ENCODE data around the gene RAC3.
"Not testable (repeated sequence)": the region's sequence is repeated elsewhere in the genome, so short reads cannot be mapped to it uniquely, and the experiment has no call there.

RAC3 gene

GRCh38 chr17:82025401-82026107 lies 5.9 kb upstream of the RAC3 start:
- no peak for DNase-seq

- no peak for DNase-seq
Measured at GRCh38 chr17:82028246-82028645, 3.2 kb upstream of the RAC3 start.

GRCh38 chr17:82028966-82029365 lies 2.5 kb upstream of the RAC3 start:
- DNase-seq = no peak

DNA sequence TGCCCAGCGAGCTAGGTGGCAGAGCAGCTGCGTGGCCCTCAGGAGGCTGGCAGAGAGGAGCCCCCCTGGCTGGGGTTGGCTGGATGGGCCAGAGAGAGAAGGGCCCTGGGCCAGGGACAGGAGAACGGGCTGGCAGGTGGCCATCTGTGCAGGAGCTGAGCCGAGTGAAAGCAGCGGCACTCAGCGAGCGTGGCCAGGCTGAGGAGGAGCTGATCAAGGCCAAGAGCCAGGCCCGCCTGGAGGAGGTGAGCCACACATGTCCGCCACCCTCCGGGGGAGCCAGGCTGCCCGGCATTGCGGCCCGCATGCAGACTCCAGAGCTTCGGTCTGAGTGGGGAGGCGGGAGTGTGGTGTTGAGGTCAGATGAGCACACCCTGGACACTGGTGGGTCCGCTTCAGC lies 2.1 kb upstream of the RAC3 start:
- no peak for DNase-seq

DNA sequence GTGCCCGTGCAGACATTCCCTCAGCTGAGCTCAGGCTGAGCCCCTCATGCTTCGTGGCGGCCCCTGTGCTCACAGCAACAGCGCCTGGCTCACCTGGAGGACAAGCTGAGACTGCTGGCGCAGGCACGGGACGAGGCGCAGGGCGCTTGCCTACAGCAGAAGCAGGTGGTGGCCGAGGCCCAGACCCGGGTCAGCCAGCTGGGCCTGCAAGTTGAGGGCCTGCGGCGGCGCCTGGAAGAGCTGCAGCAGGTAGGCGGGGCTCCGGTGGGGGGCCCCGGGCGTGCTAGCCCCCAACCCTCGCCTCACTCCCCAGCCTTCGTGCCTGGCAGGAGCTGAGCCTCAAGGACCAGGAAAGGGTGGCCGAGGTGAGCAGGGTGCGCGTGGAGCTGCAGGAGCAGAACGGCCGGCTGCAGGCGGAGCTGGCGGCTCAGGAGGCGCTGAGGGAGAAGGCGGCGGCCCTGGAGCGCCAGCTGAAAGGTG lies 1.4 kb upstream of the RAC3 start:
- DNase-seq = peak; percentile 21

DNA sequence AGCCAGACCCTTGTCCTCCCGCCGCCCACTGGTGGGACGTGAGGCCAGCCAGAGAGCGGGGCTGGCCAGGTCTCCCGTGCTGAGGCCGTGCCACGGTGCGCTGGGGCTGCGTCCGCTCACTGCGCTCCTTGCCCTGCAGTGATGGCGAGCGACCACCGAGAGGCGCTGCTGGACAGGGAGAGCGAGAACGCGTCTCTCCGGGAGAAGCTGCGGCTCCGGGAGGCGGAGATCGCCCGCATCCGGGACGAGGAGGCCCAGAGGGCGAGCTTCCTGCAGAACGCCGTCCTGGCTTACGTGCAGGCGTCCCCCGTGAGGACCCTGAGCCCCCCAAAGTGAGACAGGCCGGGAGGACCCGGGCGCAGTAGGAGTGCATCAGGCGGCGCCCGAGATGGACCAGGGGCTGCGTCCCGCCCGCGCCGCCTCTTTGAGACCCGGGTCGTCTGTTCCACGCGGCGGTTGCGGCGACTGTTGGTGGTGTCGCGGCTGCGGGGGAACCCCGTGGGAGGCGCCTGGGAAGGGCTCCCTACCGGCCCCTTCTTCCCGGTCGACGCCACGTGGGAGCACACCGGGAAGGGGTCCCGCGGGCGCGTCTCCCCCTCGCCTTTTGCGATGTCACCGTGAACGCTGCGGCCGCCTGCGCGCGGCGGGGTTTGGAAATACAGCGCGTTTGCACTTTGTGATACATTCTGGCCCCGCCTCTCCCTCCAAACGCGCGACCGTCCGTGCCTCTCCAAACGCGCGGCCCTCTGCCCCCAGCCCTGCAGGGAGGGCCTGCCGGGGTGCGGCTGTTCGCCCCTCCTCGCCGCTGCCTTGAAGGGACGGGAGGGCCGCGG lies 792 bp upstream of the RAC3 start:
- peak; percentile 21 for DNase-seq

GRCh38 chr17:82031885-82032627 lies 578 bp downstream of the RAC3 start:
- no peak for DNase-seq

- DNase-seq = no peak
Measured at GRCh38 chr17:82033359-82034085, 2.0 kb downstream of the RAC3 start.

DNA sequence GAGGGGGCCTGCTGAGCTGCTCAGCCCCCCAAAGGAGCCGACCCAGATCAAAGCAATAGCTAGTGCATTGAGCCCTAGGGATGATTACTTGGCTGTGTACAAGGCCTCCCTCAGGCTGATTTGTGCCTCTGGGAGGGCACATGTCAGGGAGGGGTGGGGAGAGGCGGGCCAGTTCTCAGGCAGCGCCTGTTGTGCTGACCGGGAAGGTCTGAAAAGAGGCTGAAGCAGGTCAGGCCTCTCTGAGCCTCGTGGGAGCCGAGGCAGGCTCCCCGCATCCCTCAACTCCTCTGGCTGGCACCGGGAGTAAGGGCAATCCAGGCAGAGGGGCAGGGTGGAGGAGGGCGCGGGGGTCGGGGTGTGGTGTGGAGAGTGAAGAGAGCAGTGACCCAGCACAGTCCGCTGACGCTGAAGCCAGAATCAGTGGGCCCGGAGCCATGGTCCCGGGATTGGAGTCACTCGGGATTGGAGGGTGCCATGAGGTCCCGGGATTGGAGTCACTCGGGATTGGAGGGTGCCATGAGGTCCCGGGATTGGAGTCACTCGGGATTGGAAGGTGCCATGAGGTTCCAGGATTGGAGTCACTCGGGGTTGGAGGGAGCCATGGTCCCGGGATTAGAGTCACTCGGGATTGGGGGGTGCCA lies 3.0 kb downstream of the RAC3 start:
- DNase-seq = no peak

DNA sequence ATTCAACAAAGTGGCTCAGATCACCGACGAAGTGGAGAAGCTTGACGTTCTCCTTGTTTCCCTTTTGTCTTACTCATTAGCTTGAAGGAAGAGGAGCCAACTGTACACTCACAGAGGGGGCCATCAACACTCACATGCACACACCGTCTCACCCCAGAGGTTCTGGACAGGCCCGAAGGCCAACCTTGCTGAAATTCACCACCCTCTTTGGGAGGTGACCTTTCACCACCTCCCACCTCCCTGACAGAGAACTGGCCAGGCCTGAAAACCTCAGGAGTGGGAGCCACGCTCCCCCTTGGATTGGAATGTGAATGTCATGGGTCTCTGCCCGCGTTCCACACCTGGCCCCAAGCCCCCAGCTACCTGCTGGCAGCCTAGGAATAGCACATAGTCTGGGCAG lies 4.0 kb downstream of the RAC3 start:
- no peak for DNase-seq

DNA sequence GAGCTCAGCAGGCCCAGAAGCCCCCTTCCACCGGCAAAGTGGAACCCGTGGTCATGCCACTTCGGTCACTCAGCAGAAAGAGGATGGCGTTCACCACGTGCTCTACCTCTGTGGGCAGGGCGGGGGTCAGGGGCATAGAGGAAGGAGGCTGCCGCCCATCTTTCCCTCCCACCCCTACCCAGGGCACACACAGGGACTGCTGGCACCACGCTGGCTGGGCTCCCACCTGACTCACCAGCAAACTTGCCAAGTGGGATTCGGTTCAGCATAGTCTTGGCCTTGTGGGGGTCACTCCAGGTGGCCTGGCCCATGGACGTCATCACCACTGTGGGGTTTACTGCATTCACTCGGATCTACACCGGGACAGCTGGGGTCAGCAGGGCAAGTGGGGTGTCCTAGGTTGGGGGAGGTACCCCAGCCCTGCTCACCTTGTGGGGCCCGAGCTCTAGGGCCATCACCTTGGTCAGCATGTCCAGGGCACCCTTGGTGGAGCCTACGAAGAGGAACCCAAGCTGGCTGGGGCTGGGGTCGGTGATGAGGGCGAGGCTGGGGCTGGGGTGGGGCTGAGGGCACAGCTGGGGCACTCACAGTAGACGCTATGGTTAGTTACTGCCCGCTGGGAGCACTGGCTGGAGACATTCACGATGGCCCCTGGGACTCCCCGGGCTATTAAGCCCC lies 4.6 kb downstream of the RAC3 start:
- DNase-seq = no peak

GRCh38 chr17:82036634-82037091 lies 5.2 kb downstream of the RAC3 start:
- no peak for DNase-seq

DNA sequence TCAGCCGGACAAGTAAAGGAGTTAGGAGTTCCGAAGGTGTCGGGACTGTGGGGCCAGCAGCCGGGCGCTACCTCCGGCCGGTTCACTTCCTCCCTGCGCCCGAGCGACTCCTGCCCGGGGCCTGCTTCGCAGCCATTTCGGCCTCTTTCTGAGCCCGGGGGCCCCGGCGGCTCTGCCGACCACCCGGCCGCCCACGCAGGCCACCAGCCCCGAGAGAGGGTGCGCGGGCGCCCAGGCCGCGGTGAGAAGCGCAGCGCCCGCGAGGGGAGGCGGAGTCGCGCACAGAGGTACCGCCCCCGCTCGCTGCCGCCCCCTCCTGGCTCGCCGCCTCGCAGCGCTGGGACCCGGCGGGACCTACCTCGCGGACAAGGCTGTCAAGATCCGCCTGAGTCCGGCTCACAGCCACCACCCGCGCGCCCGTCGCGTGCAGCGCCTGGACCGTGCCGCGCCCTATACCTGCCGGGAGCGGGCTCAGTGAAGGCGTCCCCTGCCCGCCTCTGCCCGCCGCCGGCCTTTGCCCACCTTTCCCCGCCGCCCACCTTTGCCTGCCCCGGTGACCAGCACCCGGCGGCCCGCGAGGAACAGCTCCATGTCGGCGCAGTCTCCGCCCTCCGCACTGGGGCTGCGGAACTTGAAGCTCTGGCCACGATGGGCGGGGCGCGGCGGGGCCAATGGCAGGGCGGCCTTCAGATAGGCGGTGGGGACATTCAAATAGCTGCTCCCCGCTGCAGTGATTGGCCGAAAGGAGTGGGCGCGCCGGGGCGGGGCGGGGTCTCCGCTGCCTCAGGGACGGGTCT lies 5.8 kb downstream of the RAC3 start, which contains the start of gene DCXR:
DCXR (minus strand) TSS at position 606 of the 797 bp plus-strand sequence; CDS start at position 591, 15 bp downstream.
- peak; percentile 94 for DNase-seq

- no peak for DNase-seq
Measured at GRCh38 chr17:82037889-82038195, 6.4 kb downstream of the RAC3 start.

DNA sequence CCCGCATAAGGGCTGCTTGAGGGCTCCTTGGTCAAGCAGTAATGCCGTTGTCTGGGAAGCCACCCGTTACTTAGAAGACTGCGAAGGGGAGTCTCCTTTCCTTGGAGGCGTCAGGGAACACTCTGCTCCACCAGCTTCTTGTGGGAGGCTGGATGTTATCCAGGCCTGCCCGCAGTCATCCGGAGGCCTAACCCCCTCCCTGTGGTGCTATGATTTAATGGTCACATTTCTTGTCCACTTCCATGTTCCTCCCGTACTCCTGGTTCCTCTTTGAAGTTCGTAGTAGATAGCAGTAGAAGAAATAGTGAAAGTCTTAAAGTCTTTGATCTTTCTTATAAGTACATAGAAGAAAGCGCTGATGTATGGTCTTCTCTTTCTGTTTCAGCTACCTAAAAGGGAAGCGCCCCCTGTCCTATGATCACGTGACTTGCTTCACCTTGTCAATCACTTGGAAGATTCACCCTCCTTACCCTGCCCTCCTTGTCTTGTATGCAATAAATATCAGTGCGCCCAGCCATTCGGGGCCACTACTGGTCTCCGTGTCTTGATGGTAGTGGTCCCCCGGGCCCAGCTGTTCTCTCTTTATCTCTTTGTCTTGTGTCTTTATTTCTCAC lies 7.4 kb downstream of the RAC3 start:
- DNase-seq = not testable (repeated sequence)

- no peak for DNase-seq
Measured at GRCh38 chr17:82039695-82040299, 8.3 kb downstream of the RAC3 start.

- no peak for DNase-seq
Measured at GRCh38 chr17:82041144-82041814, 9.8 kb downstream of the RAC3 start.

DNA sequence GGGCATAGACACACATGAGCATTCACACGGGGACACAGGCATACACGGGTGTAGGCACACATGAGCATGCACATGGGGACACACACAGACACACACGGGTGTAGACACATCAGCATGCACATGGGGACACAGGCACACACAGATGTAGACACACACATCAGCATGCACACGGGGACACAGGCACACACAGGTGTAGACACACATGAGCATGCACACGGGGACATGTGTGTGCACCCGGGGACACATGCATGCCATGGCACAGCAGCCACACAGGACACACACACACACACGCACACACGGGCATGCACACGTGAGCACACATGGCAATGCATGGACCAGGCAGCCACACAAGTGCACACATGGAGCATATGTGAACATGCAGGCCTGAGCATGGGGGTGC lies 11.2 kb downstream of the RAC3 start:
- DNase-seq = no peak

DNA sequence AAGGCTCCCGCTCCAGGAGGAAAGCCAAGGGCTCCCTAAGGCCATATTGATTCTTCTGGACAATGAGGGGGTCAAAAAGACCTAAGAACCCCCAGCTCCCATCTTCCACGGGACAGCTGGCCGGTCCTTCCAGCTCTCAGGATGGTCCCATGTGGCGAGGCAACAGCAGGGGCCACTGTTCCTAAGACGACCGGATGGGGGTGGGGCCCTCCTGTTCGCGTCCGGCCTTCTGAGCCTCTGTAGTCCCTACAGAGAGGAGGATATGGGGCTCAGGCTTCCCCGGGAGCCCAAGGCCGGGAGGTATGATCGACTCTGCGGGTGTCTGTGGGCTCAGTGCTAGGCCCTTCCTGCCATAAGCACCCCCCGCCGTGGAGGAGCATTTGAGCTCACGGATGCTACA lies 12.0 kb downstream of the RAC3 start:
- no peak for DNase-seq

All from SHP77 treated with DMSO at 0.1 percent for 48 hours (cell line).